ENCODE measurements around the gene GAS2. TPM values are rescaled to one million over a fixed set of nuclear protein-coding genes. Genes with fewer than 3 reads are reported as not detected.

The GAS2 gene
- total and polyA plus RNA-seq, 2 of the 4 experiments (the other 2 are of a cell fraction): 0.51 to 0.90 TPM

DNA sequence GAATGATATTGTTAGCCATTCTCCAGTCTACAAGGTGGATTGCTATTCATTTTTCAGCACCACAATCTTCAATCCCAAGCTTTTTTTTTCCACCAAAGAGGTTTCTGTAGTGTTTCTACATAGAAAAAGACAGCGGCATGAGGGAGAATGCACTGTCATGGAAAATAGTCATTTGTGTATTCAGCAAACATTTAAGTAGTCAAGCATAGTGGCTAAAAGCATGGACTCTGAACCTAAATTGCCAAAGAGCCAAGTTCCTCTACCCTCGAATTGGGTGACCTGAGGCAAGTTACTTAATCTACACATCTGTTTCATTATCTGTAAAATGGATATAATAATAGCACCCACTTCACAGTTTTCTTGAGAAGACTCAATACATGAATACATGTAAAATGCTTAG lies 14.2 kb downstream of the GAS2 start:
- no peaks in the 10 kb centered on the region for H3K36me3 ChIP-seq (ENCODE audit: control insufficient read depth, insufficient read depth, low read length)
- DNase-seq: no peak
- H4K91ac ChIP-seq (ENCODE audit: insufficient read depth, low read depth, low read length): no peak overlapping the region
- no peaks in the 10 kb centered on the region for H3K27me3 ChIP-seq (ENCODE audit: control insufficient read depth, insufficient read depth, low read length)
- no peak overlapping the region for H3K27ac ChIP-seq (ENCODE audit: insufficient read depth, low read length)
- no peak overlapping the region for H3K9ac ChIP-seq (ENCODE audit: low read depth, low read length)
- no peak overlapping the region for H3K4me3 ChIP-seq (ENCODE audit: insufficient read depth, low read depth, low read length)
- H4K8ac ChIP-seq (ENCODE audit: low read depth in 2 of 2, low read length in 2 of 2): no peak overlapping the region
- no peak overlapping the region for H2BK15ac ChIP-seq (ENCODE audit: low read depth, low read length)
- no CpG with 5 or more reads among the region's 2 CpGs for WGBS, 2 experiments (ENCODE audit: extremely low coverage in 2 of 2, insufficient read length in 1 of 2)
- H2BK120ac ChIP-seq (ENCODE audit: low read depth, low read length): no peak overlapping the region
- H3K4me2 ChIP-seq (ENCODE audit: low read depth, low read length): no peak overlapping the region
- H3K4ac ChIP-seq (ENCODE audit: low read depth, low read length): no peak overlapping the region
- no peak overlapping the region for H3K23ac ChIP-seq (ENCODE audit: low read depth, low read length)
- H3K9me3 ChIP-seq (ENCODE audit: control insufficient read depth, insufficient read depth, low read length): no peaks in the 10 kb centered on the region
- H3K4me1 ChIP-seq (ENCODE audit: control insufficient read depth, insufficient read depth, low read length): no peaks in the 10 kb centered on the region
- no peaks in the 10 kb centered on the region for H3K79me1 ChIP-seq (ENCODE audit: low read depth in 1 of 2, low read length in 2 of 2)
- in situ Hi-C loops (cut with MboI; ENCODE audit: low sequenced_read_pairs): no loop called here
- TF ChIP-seq NFE2L2 (IDR thresholded peaks at IDR 0.05; ENCODE audit: low read depth, low read length) (no peak), CHD1 (IDR thresholded peaks at IDR 0.05; ENCODE audit: low read depth, low read length) (no peak), RCOR1 (IDR thresholded peaks at IDR 0.05; ENCODE audit: insufficient replicate concordance, low read length) (no peak), CEBPB (IDR thresholded peaks at IDR 0.05; ENCODE audit: low read depth, low read length) (no peak), MXI1 (IDR thresholded peaks at IDR 0.05; ENCODE audit: borderline replicate concordance, low read depth, low read length) (no peak), SMC3 (IDR thresholded peaks at IDR 0.05; ENCODE audit: low read depth, low read length) (no peak), FOS (IDR thresholded peaks at IDR 0.05; ENCODE audit: low read depth, low read length) (no peak), MAZ (IDR thresholded peaks at IDR 0.05; ENCODE audit: borderline replicate concordance, low read depth, low read length) (no peak), BHLHE40 (IDR thresholded peaks at IDR 0.05; ENCODE audit: low read depth, low read length) (no peak), MAFK (IDR thresholded peaks at IDR 0.05; ENCODE audit: low read depth, low read length) (no peak), RFX5 (IDR thresholded peaks at IDR 0.05; ENCODE audit: low read depth, low read length) (no peak), RAD21 (IDR thresholded peaks at IDR 0.05; ENCODE audit: low read length) (no peak), POLR2A (IDR thresholded peaks at IDR 0.05; ENCODE audit: low read depth, low read length) (no peak)
- TF ChIP-seq, protein P1, sequence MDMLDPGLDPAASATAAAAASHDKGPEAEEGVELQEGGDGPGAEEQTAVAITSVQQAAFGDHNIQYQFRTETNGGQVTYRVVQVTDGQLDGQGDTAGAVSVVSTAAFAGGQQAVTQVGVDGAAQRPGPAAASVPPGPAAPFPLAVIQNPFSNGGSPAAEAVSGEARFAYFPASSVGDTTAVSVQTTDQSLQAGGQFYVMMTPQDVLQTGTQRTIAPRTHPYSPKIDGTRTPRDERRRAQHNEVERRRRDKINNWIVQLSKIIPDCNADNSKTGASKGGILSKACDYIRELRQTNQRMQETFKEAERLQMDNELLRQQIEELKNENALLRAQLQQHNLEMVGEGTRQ (IDR thresholded peaks at IDR 0.05; ENCODE audit: low read depth, low read length): no peak
- TF ChIP-seq, protein P2, sequence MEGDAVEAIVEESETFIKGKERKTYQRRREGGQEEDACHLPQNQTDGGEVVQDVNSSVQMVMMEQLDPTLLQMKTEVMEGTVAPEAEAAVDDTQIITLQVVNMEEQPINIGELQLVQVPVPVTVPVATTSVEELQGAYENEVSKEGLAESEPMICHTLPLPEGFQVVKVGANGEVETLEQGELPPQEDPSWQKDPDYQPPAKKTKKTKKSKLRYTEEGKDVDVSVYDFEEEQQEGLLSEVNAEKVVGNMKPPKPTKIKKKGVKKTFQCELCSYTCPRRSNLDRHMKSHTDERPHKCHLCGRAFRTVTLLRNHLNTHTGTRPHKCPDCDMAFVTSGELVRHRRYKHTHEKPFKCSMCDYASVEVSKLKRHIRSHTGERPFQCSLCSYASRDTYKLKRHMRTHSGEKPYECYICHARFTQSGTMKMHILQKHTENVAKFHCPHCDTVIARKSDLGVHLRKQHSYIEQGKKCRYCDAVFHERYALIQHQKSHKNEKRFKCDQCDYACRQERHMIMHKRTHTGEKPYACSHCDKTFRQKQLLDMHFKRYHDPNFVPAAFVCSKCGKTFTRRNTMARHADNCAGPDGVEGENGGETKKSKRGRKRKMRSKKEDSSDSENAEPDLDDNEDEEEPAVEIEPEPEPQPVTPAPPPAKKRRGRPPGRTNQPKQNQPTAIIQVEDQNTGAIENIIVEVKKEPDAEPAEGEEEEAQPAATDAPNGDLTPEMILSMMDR (conservative IDR thresholded peaks at IDR 0.05; ENCODE audit: low read depth, low read length): no peak
- TF ChIP-seq, protein P3, sequence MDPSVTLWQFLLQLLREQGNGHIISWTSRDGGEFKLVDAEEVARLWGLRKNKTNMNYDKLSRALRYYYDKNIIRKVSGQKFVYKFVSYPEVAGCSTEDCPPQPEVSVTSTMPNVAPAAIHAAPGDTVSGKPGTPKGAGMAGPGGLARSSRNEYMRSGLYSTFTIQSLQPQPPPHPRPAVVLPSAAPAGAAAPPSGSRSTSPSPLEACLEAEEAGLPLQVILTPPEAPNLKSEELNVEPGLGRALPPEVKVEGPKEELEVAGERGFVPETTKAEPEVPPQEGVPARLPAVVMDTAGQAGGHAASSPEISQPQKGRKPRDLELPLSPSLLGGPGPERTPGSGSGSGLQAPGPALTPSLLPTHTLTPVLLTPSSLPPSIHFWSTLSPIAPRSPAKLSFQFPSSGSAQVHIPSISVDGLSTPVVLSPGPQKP (IDR thresholded peaks at IDR 0.05; ENCODE audit: borderline replicate concordance, low read depth, low read length): no peak
- no peak overlapping the region for H2AK5ac ChIP-seq (ENCODE audit: low read depth, low read length)
- H4K20me1 ChIP-seq (ENCODE audit: insufficient read depth, low read length): no peaks in the 10 kb centered on the region
- ATAC-seq (ENCODE audit: low read depth): no peak
- H4K5ac ChIP-seq (ENCODE audit: low read depth, low read length): no peak overlapping the region
- ChIA-PET CTCF (no interaction called here), POLR2A (ENCODE audit: unreplicated experiment) (no interaction called here)
- dilution Hi-C loops (cut with HindIII; ENCODE audit: low sequenced_read_pairs, unreplicated experiment): no loop called here
- no peak overlapping the region for H2AFZ ChIP-seq (replicated peaks; ENCODE audit: low read length, poor library complexity)
- no peak overlapping the region for H3K14ac ChIP-seq (replicated peaks; ENCODE audit: low read depth, low read length)
- intact Hi-C loops (cut with micrococcal nuclease): loop anchor here (5.0 kb wide), 1 partner anchor 52 kb away; no protein-coding TSS in a partner anchor
- H2BK5ac ChIP-seq (ENCODE audit: low read depth, low read length, poor library complexity, severe bottlenecking): no peak overlapping the region
- no peak overlapping the region for H2BK20ac ChIP-seq (ENCODE audit: low read depth, low read length)
- no TSS peak for BruUV-seq (replicated peaks)
- no peaks in the 10 kb centered on the region for H3K9me1 ChIP-seq (ENCODE audit: insufficient read depth, low read length)
- H3K56ac ChIP-seq (ENCODE audit: extremely low read depth, insufficient read depth, low read length): no peak overlapping the region
- no peak overlapping the region for H3K18ac ChIP-seq (ENCODE audit: low read depth, low read length)
- H2AK9ac ChIP-seq (replicated peaks; ENCODE audit: low read depth, low read length, poor library complexity): no peak overlapping the region

Data from IMR-90 (cell line).